PFSK-1 (cell line): ENCODE measurements around the gene SYT13.

ENCODE experiments used
- FOXP2 ChIP-seq: optimal IDR thresholded peaks from 2 replicates; pipeline ENCODE3; 2011; ENCODE audit warnings: borderline replicate concordance, control low read depth, inconsistent platforms; ENCODE audit not compliant: insufficient read depth; ENCODE audit errors: extremely low read length, extremely low read depth
- TAF1 ChIP-seq: IDR thresholded peaks from 2 replicates; pipeline ENCODE4 v1.6.1; 2012; ENCODE audit warnings: low read length, control low read depth, borderline replicate concordance; ENCODE audit not compliant: insufficient read depth

- TF ChIP-seq TAF1 (no peak), FOXP2 (no peak)
Observed at GRCh38 chr11:45217991-45218390, 68.2 kb downstream of the SYT13 start.
